ENCODE data around the gene ZNF189.

Gene ZNF189

GRCh38 chr9:101387871-101388506 is 10.7 kb upstream of the ZNF189 start:
- DNase-seq (ENCODE audit: low read depth): peak; percentile 43
- H3K4me3 ChIP-seq (ENCODE audit: low read depth, low read length): no peak overlapping the region
- TF ChIP-seq, protein P1, sequence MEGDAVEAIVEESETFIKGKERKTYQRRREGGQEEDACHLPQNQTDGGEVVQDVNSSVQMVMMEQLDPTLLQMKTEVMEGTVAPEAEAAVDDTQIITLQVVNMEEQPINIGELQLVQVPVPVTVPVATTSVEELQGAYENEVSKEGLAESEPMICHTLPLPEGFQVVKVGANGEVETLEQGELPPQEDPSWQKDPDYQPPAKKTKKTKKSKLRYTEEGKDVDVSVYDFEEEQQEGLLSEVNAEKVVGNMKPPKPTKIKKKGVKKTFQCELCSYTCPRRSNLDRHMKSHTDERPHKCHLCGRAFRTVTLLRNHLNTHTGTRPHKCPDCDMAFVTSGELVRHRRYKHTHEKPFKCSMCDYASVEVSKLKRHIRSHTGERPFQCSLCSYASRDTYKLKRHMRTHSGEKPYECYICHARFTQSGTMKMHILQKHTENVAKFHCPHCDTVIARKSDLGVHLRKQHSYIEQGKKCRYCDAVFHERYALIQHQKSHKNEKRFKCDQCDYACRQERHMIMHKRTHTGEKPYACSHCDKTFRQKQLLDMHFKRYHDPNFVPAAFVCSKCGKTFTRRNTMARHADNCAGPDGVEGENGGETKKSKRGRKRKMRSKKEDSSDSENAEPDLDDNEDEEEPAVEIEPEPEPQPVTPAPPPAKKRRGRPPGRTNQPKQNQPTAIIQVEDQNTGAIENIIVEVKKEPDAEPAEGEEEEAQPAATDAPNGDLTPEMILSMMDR (IDR thresholded peaks at IDR 0.05; ENCODE audit: low read depth, low read length, missing control alignments): peak; percentile 57
- in situ Hi-C loops (cut with HindIII; ENCODE audit: low sequenced_read_pairs): no loop called here

GRCh38 chr9:101388507-101388993 is 10.1 kb upstream of the ZNF189 start:
- TF ChIP-seq, protein P1 (IDR thresholded peaks at IDR 0.05; ENCODE audit: low read depth, low read length, missing control alignments): peak; percentile 51
- no peak overlapping the region for H3K4me3 ChIP-seq (ENCODE audit: low read depth, low read length)
- no peak for DNase-seq (ENCODE audit: low read depth)
- in situ Hi-C loops (cut with HindIII; ENCODE audit: low sequenced_read_pairs): no loop called here

- H3K4me3 ChIP-seq (ENCODE audit: low read depth, low read length): no peak overlapping the region
- no peak for DNase-seq (ENCODE audit: low read depth)
- in situ Hi-C loops (cut with HindIII; ENCODE audit: low sequenced_read_pairs): no loop called here
- TF ChIP-seq, protein P1 (IDR thresholded peaks at IDR 0.05; ENCODE audit: low read depth, low read length, missing control alignments): no peak
Measured at GRCh38 chr9:101393135-101393534, 5.5 kb upstream of the ZNF189 start.

DNA sequence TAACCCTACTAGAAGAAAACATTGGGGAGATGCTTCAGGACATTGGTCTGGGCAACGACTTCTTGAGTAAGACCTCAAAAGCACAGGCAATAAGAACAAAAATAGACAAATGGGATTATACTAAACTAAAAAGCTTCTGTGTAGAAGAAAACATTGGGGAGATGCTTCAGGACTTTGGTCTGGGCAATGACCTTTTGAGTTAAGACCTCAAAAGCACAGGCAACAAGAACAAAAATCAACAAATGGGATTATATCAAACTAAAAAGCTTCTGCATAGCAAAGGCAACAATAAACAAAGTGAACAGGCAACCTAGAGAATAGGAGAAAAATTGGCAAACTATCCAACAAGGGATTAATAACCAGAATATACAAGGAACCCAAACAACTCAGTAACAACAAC is 4.0 kb upstream of the ZNF189 start:
- TF ChIP-seq, protein P1 (IDR thresholded peaks at IDR 0.05; ENCODE audit: low read depth, low read length, missing control alignments): no peak
- no peak overlapping the region for H3K4me3 ChIP-seq (ENCODE audit: low read depth, low read length)
- no peak for DNase-seq (ENCODE audit: low read depth)
- in situ Hi-C loops (cut with HindIII; ENCODE audit: low sequenced_read_pairs): no loop called here

- in situ Hi-C loops (cut with HindIII; ENCODE audit: low sequenced_read_pairs): no loop called here
- no peak for DNase-seq (ENCODE audit: low read depth)
- peak overlapping the region; percentile 70 for H3K4me3 ChIP-seq (ENCODE audit: low read depth, low read length)
- TF ChIP-seq, protein P1 (IDR thresholded peaks at IDR 0.05; ENCODE audit: low read depth, low read length, missing control alignments): no peak
Measured at GRCh38 chr9:101397746-101398067, 944 bp upstream of the ZNF189 start.

DNA sequence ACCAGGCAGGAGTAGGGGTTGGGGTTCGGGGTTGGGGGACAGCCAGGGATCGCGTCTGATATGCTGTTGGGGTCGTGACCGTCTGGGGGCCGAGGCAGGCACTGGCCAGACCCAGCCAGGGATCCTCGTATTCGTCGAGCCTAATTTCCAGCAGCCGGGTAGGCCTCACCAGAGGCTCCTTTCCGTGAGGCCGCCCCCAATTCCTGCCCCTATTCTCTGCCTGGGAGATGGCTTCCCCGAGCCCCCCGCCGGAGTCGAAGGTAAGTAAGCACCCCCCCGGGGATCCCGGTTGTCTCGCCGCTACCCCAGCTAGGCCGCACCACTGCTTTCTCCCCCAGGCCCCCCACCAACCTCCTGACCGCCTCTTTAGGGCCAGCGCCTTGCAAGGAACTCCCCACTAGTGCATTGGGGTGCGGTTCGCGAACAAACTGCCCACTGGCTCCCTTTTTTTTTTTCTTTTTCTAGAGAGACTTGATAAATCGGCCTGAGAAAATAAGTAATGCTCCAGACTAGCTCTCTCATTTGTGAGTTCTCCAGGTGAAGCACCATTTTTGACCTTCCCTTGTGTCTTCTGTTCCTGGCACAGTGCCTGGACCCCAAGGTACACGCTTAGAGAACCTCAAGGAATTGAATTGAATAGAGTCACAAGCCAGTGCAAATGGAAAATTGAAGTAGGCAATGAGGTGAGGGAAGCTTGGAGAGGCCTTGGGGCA is 435 bp downstream of the ZNF189 start:
- TF ChIP-seq, protein P1 (IDR thresholded peaks at IDR 0.05; ENCODE audit: low read depth, low read length, missing control alignments): no peak
- in situ Hi-C loops (cut with HindIII; ENCODE audit: low sequenced_read_pairs): no loop called here
- peak overlapping the region; percentile 70 for H3K4me3 ChIP-seq (ENCODE audit: low read depth, low read length)
- no peak for DNase-seq (ENCODE audit: low read depth)
